Epithelial cell of esophagus (primary cell): ENCODE data around the gene ECD.
"Not testable (repeated sequence)": the region's sequence is repeated elsewhere in the genome, so short reads cannot be mapped to it uniquely, and the experiment has no call there.

ENCODE experiments used
- DNase-seq: peaks from one replicate; pipeline ENCODE4 v3.0.0; 2010; ENCODE audit warnings: low read depth
- H3K4me3 ChIP-seq: 2 replicates; pipeline ENCODE4 v1.5.1; 2011; ENCODE audit warnings: mild to moderate bottlenecking, low read length, control low read depth
- TF ChIP-seq, protein P1 (sequence below): IDR thresholded peaks from 2 replicates; pipeline ENCODE4 v1.5.1; 2011; ENCODE audit warnings: low read depth, mild to moderate bottlenecking, low read length, control low read depth, inconsistent platforms; ENCODE audit not compliant: insufficient read depth; ENCODE audit errors: missing control alignments

Gene ECD

GRCh38 chr10:73119457-73119856 lies 48.4 kb downstream of the ECD start:
- peak; percentile 20 for DNase-seq
- H3K4me3 ChIP-seq, result no peak overlapping the region
- TF ChIP-seq, protein P1, sequence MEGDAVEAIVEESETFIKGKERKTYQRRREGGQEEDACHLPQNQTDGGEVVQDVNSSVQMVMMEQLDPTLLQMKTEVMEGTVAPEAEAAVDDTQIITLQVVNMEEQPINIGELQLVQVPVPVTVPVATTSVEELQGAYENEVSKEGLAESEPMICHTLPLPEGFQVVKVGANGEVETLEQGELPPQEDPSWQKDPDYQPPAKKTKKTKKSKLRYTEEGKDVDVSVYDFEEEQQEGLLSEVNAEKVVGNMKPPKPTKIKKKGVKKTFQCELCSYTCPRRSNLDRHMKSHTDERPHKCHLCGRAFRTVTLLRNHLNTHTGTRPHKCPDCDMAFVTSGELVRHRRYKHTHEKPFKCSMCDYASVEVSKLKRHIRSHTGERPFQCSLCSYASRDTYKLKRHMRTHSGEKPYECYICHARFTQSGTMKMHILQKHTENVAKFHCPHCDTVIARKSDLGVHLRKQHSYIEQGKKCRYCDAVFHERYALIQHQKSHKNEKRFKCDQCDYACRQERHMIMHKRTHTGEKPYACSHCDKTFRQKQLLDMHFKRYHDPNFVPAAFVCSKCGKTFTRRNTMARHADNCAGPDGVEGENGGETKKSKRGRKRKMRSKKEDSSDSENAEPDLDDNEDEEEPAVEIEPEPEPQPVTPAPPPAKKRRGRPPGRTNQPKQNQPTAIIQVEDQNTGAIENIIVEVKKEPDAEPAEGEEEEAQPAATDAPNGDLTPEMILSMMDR, result no peak

GRCh38 chr10:73117976-73118743 lies 49.6 kb downstream of the ECD start:
- DNase-seq, result peak; percentile 80
- TF ChIP-seq, protein P1, result no peak
- H3K4me3 ChIP-seq, result no peak overlapping the region

- no peak overlapping the region for H3K4me3 ChIP-seq
- DNase-seq, result no peak
- TF ChIP-seq, protein P1, result no peak
Observed at GRCh38 chr10:73116017-73116416, 51.8 kb downstream of the ECD start.

DNA sequence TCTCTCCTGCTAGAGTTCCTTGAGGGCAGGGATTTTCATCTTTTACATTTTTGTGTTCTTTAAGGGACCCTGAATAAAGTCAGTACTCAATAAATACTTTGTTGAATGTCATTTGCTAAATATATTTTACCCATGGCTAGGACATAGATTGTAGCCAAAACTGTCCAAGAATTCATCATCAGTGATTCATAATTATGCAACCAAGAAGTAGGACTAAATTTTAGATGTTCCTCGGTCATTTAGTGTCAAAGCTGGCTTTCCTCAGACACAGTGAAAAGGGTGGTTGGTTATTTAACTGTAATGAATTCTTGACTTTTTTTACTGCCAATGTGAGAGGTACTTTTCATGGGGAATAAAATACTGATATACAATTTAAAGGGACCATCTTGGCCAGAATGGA lies 54.3 kb downstream of the ECD start:
- H3K4me3 ChIP-seq, result no peak overlapping the region
- peak; percentile 40 for DNase-seq
- TF ChIP-seq, protein P1, result no peak

- DNase-seq, H3K4me3 ChIP-seq: not testable (repeated sequence)
Observed at GRCh38 chr10:73112032-73112431, 55.8 kb downstream of the ECD start.

DNA sequence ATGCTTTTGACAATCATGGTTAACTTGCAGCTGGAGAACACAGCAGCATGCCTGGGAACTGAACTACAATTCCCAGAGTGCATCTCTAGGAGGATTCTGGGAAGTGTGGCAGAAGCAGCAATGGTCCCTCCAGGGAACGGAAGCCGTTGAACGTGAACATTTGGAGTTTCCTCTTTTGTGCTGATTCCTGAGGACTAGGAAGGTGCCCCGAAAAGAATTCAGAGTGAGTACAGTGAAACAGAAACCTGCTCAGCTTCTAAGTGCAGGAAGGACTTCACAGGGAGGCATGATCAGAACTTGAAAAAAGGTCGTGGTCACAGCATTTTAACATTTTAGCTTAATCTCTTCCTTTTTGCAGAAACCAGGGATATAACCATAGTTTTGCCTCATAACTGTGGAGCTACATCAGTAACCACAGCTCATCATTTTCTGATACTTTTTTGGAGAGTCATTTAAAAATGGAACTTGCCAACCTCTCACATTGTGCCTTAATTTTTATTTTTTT lies 57.4 kb downstream of the ECD start, which contains the start of gene NUDT13:
NUDT13 (plus strand) TSS at position 111 of the 505 bp plus-strand sequence. CDS start 3,911 bp downstream, outside the sequence.
- TF ChIP-seq, protein P1, result no peak
- H3K4me3 ChIP-seq, result peak within 1 kb of the TSS; percentile 58
- DNase-seq, result peak; percentile 73

DNA sequence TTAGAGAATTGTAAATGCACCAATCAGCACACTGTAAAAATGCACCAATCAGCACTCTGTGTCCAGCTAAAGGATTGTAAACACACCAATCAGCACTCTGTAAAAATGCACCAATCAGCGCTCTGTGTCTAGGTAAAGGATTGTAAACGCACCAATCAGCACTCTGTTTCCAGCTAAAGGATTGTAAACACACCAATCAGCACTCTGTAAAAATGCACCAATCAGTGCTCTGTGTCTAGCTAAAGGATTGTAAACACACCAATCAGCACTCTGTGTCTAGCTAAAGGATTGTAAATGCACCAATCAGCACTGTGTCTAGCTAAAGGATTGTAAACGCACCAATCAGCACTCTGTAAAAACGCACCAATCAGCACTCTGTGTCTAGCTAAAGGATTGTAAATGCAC lies 58.6 kb downstream of the ECD start:
- not testable (repeated sequence) for DNase-seq

DNA sequence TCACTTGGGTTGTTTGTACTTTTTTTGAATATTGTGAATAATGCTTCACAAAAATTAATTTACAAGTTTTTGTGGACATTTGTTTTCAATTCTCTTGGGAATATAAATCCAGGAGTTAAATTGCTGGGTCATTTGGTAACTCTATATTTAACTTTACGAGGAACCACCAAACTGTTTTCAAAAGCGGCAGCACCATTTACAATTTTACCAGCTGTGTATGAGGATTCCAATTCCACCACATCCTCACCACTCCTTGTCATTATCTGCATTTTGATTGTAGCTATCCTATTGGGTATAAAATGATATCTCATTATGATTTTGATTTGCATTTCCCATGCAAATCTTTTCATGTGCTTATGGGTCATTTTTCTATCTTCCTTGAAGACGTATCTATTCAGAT lies 61.5 kb downstream of the ECD start:
- TF ChIP-seq, protein P1, result no peak
- no peak overlapping the region for H3K4me3 ChIP-seq
- DNase-seq, result no peak

More for the DNA sequence above, 58.6 kb downstream of the ECD start:
- not testable (repeated sequence) for H3K4me3 ChIP-seq
